Measurements from ENCODE around the gene DEFB125.

Gene DEFB125

DNA sequence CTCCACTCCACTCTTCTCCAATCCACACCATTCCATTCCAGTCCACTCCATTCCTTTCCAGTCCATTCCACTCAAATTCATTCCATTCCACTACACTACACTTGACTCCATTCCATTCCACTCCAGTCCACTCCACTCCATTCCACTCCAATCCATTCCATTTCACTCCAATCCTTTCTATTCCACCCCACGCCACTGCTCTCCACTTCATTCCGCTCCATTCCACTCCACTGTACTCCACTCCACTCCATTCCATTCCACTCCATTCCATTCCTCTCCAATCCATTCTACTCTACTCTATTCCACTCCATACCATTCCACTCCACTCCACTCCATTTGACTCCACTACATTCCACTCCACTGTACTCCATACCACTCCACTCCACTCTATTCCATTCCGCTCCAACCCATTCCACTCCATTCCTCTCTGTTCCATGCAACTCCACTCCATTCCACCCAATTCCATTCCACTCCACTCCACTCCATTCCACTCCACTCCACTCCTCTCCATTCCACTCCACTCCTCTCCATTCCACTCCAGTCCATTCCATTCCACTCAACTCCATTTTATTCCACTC is 23.4 kb upstream of the DEFB125 start:
- no peak overlapping the region for H3K4me3 Mint-ChIP-seq
- no peak for DNase-seq
- no peaks in the 10 kb centered on the region for H3K9me3 Mint-ChIP-seq
- H3K4me1 Mint-ChIP-seq, result no peaks in the 10 kb centered on the region
- H3K36me3 Mint-ChIP-seq (ENCODE audit: low read depth), result no peaks in the 10 kb centered on the region
- no peak overlapping the region for H3K27ac Mint-ChIP-seq
- TF ChIP-seq, protein P1, sequence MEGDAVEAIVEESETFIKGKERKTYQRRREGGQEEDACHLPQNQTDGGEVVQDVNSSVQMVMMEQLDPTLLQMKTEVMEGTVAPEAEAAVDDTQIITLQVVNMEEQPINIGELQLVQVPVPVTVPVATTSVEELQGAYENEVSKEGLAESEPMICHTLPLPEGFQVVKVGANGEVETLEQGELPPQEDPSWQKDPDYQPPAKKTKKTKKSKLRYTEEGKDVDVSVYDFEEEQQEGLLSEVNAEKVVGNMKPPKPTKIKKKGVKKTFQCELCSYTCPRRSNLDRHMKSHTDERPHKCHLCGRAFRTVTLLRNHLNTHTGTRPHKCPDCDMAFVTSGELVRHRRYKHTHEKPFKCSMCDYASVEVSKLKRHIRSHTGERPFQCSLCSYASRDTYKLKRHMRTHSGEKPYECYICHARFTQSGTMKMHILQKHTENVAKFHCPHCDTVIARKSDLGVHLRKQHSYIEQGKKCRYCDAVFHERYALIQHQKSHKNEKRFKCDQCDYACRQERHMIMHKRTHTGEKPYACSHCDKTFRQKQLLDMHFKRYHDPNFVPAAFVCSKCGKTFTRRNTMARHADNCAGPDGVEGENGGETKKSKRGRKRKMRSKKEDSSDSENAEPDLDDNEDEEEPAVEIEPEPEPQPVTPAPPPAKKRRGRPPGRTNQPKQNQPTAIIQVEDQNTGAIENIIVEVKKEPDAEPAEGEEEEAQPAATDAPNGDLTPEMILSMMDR (IDR thresholded peaks at IDR 0.05), result no peak
- H3K27me3 Mint-ChIP-seq (ENCODE audit: low read depth, poor library complexity), result peaks cover 8% of the 10 kb centered on the region

DNA sequence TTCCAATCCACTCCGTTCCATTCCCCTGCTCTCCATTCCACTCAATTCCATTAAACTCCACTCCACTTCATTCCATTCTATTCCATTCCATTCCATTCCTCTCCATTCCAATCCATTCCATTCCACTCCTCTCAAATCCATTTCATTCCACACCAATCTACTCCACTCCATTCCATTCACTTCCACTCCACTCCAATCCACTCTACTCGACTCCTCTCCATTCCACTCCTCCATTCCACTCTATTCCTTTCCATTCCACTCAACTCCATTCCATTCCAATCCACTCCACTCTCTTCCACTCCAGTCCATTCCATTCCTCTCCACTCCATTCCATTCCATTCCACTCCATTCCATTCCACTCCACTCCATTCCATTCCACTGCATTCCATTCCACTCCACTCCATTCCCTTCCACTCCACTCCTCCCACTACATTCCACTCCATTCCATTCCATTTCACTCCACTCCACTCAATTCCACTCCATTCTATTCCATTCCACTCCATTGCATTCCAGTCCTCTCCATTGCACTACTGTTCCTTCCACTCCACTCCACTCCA is 22.6 kb upstream of the DEFB125 start:
- Mint-ChIP-seq H3K9me3 (no peaks in the 10 kb centered on the region), H3K4me1 (no peaks in the 10 kb centered on the region), H3K27ac (no peak overlapping the region), H3K4me3 (no peak overlapping the region), H3K36me3 (ENCODE audit: low read depth) (no peaks in the 10 kb centered on the region), H3K27me3 (ENCODE audit: low read depth, poor library complexity) (peaks cover 12% of the 10 kb centered on the region)
- DNase-seq, result no peak
- TF ChIP-seq, protein P1 (IDR thresholded peaks at IDR 0.05), result no peak

DNA sequence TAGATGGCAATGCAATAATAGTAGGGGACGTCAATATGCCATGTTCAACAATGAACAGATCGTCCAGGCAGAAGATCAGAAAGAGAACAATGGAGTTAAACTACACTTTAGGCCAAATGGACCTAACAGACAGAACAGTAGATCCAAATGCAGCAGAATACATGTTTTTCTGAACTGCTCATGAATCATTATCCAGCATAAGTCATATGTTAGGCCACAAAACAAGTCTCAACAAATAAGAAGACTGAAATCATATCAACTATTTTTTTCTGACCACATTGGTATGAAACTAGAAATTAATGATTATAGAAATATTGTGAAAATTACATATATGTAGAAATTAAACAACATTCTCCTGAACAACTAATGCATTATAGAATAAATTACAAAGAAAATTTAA is 10.2 kb upstream of the DEFB125 start:
- no peak overlapping the region for H3K27ac Mint-ChIP-seq
- no peak overlapping the region for H3K4me3 Mint-ChIP-seq
- H3K4me1 Mint-ChIP-seq, result no peaks in the 10 kb centered on the region
- peaks cover 19% of the 10 kb centered on the region for H3K9me3 Mint-ChIP-seq
- H3K27me3 Mint-ChIP-seq (ENCODE audit: low read depth, poor library complexity), result peaks cover 48% of the 10 kb centered on the region
- H3K36me3 Mint-ChIP-seq (ENCODE audit: low read depth), result no peaks in the 10 kb centered on the region
- no peak for DNase-seq
- TF ChIP-seq, protein P1 (IDR thresholded peaks at IDR 0.05), result no peak

DNA sequence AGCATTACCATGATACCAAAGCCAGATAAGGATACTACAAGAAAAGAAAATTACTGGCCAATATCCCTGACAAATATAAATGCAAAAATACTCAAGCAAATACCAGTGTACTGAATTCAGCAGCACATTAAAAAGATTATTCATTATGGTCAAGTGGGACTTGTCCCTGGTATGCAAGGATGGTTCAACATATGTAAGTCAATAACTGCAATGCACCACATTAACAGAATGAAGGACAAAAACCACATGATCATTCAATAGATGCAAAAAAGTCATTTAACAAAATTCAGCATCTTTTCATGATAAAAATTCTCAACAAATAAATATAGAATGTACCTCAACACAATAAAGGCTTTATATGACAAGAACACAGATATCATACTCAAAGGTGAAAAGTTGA is 9.1 kb upstream of the DEFB125 start:
- Mint-ChIP-seq H3K36me3 (ENCODE audit: low read depth) (no peaks in the 10 kb centered on the region), H3K27me3 (ENCODE audit: low read depth, poor library complexity) (peaks cover 52% of the 10 kb centered on the region), H3K27ac (no peak overlapping the region), H3K4me3 (no peak overlapping the region), H3K9me3 (peaks cover 13% of the 10 kb centered on the region), H3K4me1 (no peaks in the 10 kb centered on the region)
- DNase-seq, result no peak
- TF ChIP-seq, protein P1 (IDR thresholded peaks at IDR 0.05), result no peak

DNA sequence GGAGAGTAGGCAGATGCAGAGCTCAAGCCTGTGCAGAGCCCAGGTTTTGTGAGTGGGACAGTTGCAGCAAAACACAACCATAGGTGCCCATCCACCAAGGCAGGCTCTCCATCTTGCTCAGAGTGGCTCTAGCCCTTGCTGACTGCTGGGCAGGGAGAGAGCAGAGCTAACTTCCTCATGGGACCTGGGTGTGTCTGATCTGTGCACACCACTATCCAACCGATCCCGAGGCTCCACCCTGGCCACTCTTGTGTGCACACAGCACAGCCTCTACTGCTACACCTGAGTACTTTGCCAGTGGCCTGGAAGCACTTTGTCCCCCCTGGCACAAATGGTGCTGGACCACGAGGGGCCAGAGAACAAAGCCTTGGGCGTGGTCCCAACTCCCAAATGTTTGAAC is 7.9 kb upstream of the DEFB125 start:
- no peak overlapping the region for H3K27ac Mint-ChIP-seq
- H3K4me3 Mint-ChIP-seq, result no peak overlapping the region

More for the DNA sequence above, 7.9 kb upstream of the DEFB125 start:
- DNase-seq, result no peak
- TF ChIP-seq, protein P1 (IDR thresholded peaks at IDR 0.05), result no peak
- H3K27me3 Mint-ChIP-seq (ENCODE audit: low read depth, poor library complexity), result peaks cover 50% of the 10 kb centered on the region
- H3K4me1 Mint-ChIP-seq, result no peaks in the 10 kb centered on the region
- H3K9me3 Mint-ChIP-seq, result peaks cover 13% of the 10 kb centered on the region
- no peaks in the 10 kb centered on the region for H3K36me3 Mint-ChIP-seq (ENCODE audit: low read depth)
